K562 (cell line): ENCODE data around the gene PDE3A. TPM values are rescaled to one million over a fixed set of nuclear protein-coding genes. Genes with fewer than 3 reads are reported as not detected.

ENCODE experiments used
- ATAC-seq: fragments of 200-7000 bp; cut with Tn5 transposase; 3 replicates; pipeline ENCODE4 v1.9.1; 2020; ENCODE audit warnings: moderate library complexity
- BruUV-seq: library from RNA; stranded (reverse); fragments of 400-500 nt; replicated peaks from 2 replicates; lab custom pipeline; 2021; lab: Mats Ljungman, UMichigan
- CTCF ChIA-PET: fragments of 300-600 bp; formaldehyde crosslinking; extraction: SDS; loops from one replicate; lab custom pipeline; 2021; ENCODE audit warnings: low intra/inter-chr PET ratio; lab: Yijun Ruan, JAX
- POLR2A ChIA-PET: fragments of 300-600, 350-650 bp; sonication (Branson Sonifier 250); formaldehyde crosslinking; extraction: SDS; loops from one replicate; lab custom pipeline; 2021; ENCODE audit warnings: antibody characterized with exemption, inconsistent platforms; lab: Yijun Ruan, JAX
- DNase-seq, 4 experiments: peaks; one replicate each; pipeline versions ENCODE4 v3.0.0 to v3.0.0-alpha.2; 2011 to 2018; ENCODE audit warnings: low spot score in 3 of 4, mixed read lengths in 3 of 4; ENCODE audit errors: extremely low read depth in 1 of 4
- FAIRE-seq: peaks from 2 replicates; lab custom pipeline; 2011; peaks lifted over from hg19 to GRCh38; lab: Jason Lieb, UNC
- H2AFZ ChIP-seq: 2 replicates; pipeline ENCODE4 v1.6.0; 2011; ENCODE audit warnings: low read depth, low read length, control low read depth, inconsistent platforms
- H3K27ac ChIP-seq: fragments of 200-600 bp; 3 replicates; pipeline ENCODE4 v1.8.0; 2011; ENCODE audit warnings: low read depth, mild to moderate bottlenecking, control low read depth, inconsistent platforms, low read length, moderate library complexity, mixed read lengths; ENCODE audit errors: extremely low read depth
- H3K27me3 ChIP-seq, 2 experiments: fragments of 300-600 bp in 1 of 2; 2 replicates in 1 of 2; 3 replicates in 1 of 2; pipeline versions ENCODE4 v1.6.0 to v1.8.0; 2011; ENCODE audit warnings: inconsistent platforms in 2 of 2, low read length in 2 of 2, mild to moderate bottlenecking in 1 of 2, mixed read lengths in 1 of 2, moderate library complexity in 1 of 2; ENCODE audit not compliant: control insufficient read depth in 2 of 2, insufficient read depth in 2 of 2
- H3K36me3 ChIP-seq: fragments of 300-600 bp; 3 replicates; pipeline ENCODE4 v1.8.0; 2011; ENCODE audit warnings: mild to moderate bottlenecking, low read length, inconsistent platforms; ENCODE audit not compliant: control insufficient read depth, insufficient read depth
- H3K4me1 ChIP-seq, 2 experiments: fragments of 200-600 bp in 1 of 2; replicated peaks in 1 of 2; 2 replicates in 1 of 2; 3 replicates in 1 of 2; pipeline versions ENCODE4 v1.5.1 to v1.8.0; 2011; ENCODE audit warnings: inconsistent platforms in 2 of 2, low read length in 2 of 2, mild to moderate bottlenecking in 1 of 2, mixed read lengths in 1 of 2, moderate library complexity in 1 of 2; ENCODE audit not compliant: control insufficient read depth in 2 of 2, insufficient read depth in 2 of 2
- H3K4me2 ChIP-seq: 2 replicates; pipeline ENCODE4 v1.6.1; 2011; ENCODE audit warnings: low read length, control low read depth, inconsistent platforms, mixed read lengths; ENCODE audit not compliant: insufficient read depth
- H3K4me3 ChIP-seq: fragments of 200-600 bp; sonication (generic), shearing (Covaris generic); 2 replicates; pipeline ENCODE4 v1.5.1; 2016; ENCODE audit warnings: control low read depth, inconsistent platforms
- H3K79me2 ChIP-seq: fragments of 200-600 bp; 3 replicates; pipeline ENCODE4 v1.8.0; 2011; ENCODE audit warnings: low read length, inconsistent platforms; ENCODE audit not compliant: control insufficient read depth, insufficient read depth
- H3K9ac ChIP-seq, 2 experiments: 2 replicates each; pipeline versions ENCODE4 v1.6.0 to v1.6.1; 2011; ENCODE audit warnings: low read depth in 2 of 2, low read length in 2 of 2, control low read depth in 1 of 2, inconsistent platforms in 1 of 2, mild to moderate bottlenecking in 1 of 2, mixed read lengths in 1 of 2; ENCODE audit not compliant: insufficient read depth in 1 of 2
- H3K9me1 ChIP-seq: one replicate; pipeline ENCODE4 v1.6.0; 2011; ENCODE audit warnings: inconsistent platforms, mild to moderate bottlenecking, low read length, moderate library complexity; ENCODE audit not compliant: control insufficient read depth, insufficient read depth
- H3K9me3 ChIP-seq: replicated peaks from 2 replicates; pipeline ENCODE4 v1.5.1; 2011; ENCODE audit warnings: low read depth, low read length, inconsistent platforms; ENCODE audit not compliant: control insufficient read depth, insufficient read depth
- H4K20me1 ChIP-seq: replicated peaks from 2 replicates; pipeline ENCODE4 v1.6.1; 2011; ENCODE audit warnings: low read length, inconsistent platforms, mixed read lengths; ENCODE audit not compliant: control insufficient read depth, insufficient read depth
- BCOR ChIP-seq: fragments of 450-650 bp; IDR thresholded peaks from 2 replicates; pipeline ENCODE4 v1.6.1; 2016
- CEBPB ChIP-seq: fragments of 450-650 bp; IDR thresholded peaks from 2 replicates; pipeline ENCODE4 v1.6.1; 2016; ENCODE audit warnings: missing genetic modification characterization, missing compliant biosample characterization
- HLTF ChIP-seq: fragments of 450-650 bp; IDR thresholded peaks from 2 replicates; pipeline ENCODE4 v1.6.1; 2016
- OTX1 ChIP-seq: fragments of 450-650 bp; formaldehyde crosslinking; IDR thresholded peaks from 2 replicates; pipeline ENCODE4 v1.4.0; 2022; ENCODE audit warnings: mild to moderate bottlenecking
- PCBP1 ChIP-seq: fragments of 200-400 bp; formaldehyde crosslinking; IDR thresholded peaks from 2 replicates; pipeline ENCODE4 v1.6.1; 2018; ENCODE audit warnings: mild to moderate bottlenecking, low read depth, low read length; ENCODE audit not compliant: poor library complexity, severe bottlenecking
- RFX5 ChIP-seq: IDR thresholded peaks from 2 replicates; pipeline ENCODE4 v1.6.1; 2011; ENCODE audit warnings: low read depth, mild to moderate bottlenecking, improper control_type of control experiment, low read length
- SIN3B ChIP-seq: fragments of 450-650 bp; IDR thresholded peaks from 2 replicates; pipeline ENCODE4 v1.6.1; 2017; ENCODE audit warnings: low read depth, mild to moderate bottlenecking, moderate library complexity
- STAG1 ChIP-seq: sonication (generic); formaldehyde crosslinking; IDR thresholded peaks from 2 replicates; pipeline ENCODE4 v1.5.0; 2020; ENCODE audit warnings: missing genetic modification reagents, borderline replicate concordance
- TBL1XR1 ChIP-seq, 2 experiments: IDR thresholded peaks; 2 replicates each; pipeline ENCODE4 v1.6.1; 2012; ENCODE audit warnings: improper control_type of control experiment in 2 of 2, low read length in 2 of 2, mild to moderate bottlenecking in 1 of 2
- ZNF140 ChIP-seq: fragments of 250-450 bp; sonication (Bioruptor Pico); IDR thresholded peaks from 2 replicates; pipeline ENCODE4 v1.8.0; 2021; ENCODE audit warnings: moderate library complexity, mild to moderate bottlenecking, inconsistent platforms
- ZNF184 ChIP-seq: sonication (generic); formaldehyde crosslinking; IDR thresholded peaks from 2 replicates; pipeline ENCODE4 v1.5.0; 2020; ENCODE audit warnings: missing genetic modification reagents
- ZNF668 ChIP-seq: fragments of 250-450 bp; sonication (Bioruptor Pico); IDR thresholded peaks from 2 replicates; pipeline ENCODE4 v1.8.0; 2022; ENCODE audit warnings: mild to moderate bottlenecking, inconsistent platforms
- ZNF77 ChIP-seq: fragments of 250-450 bp; sonication (Bioruptor Pico); IDR thresholded peaks from 2 replicates; pipeline ENCODE4 v1.5.0; 2020
- WGBS: fragments of 100-300 bp; shearing (Covaris generic); methylation state at CpG from one replicate; pipeline ENCODE4 v1.1.6; 2016; ENCODE audit warnings: low coverage, mixed read lengths; ENCODE audit not compliant: insufficient coverage; ENCODE audit errors: missing lambda C conversion rate; 5-methylcytosine and 5-hydroxymethylcytosine counted together
- in situ Hi-C: fragments of 300-500 bp; cut with MboI; formaldehyde crosslinking; loops from 4 replicates; pipeline ENCODE4 v1.15.0; 2018; ENCODE audit warnings: inconsistent platforms, mixed read lengths
- intact Hi-C: fragments of 100-400 bp; cut with micrococcal nuclease; formaldehyde crosslinking; loops from 2 replicates; pipeline ENCODE4 v1.14.2; 2022
- polyA plus RNA-seq, 8 experiments: library from polyadenylated mRNA; depleted of rRNA in 4 of 8; stranded (reverse) in 5 of 8; unstranded in 3 of 8; fragments of >200 nt; fragmentation: Nextera tagmentation in 2 of 8; fragmentation: Illumina TruSeq in 1 of 8; extraction: Ambion mirVana in 2 of 8; extraction: Trizol in 1 of 8; gene quantifications; 2 replicates each; pipeline versions ENCODE4 v1.2.1 to v1.2.3, GENCODE V29; 2011 to 2014; ENCODE audit warnings: inconsistent platforms in 1 of 8, missing spikeins in 1 of 8
- total RNA-seq, 7 experiments: library from RNA; depleted of rRNA in 6 of 7; stranded (reverse); fragments of >200 nt in 6 of 7; fragmentation: Illumina TruSeq in 2 of 7; extraction: Trizol in 2 of 7; gene quantifications; 2 replicates each; pipeline versions ENCODE4 v1.2.1 to v1.2.3, GENCODE V29; 2011 to 2021; ENCODE audit warnings: low replicate concordance in 1 of 7
- TF ChIP-seq, protein P1 (sequence below): fragments of 250-450 bp; sonication (Bioruptor Pico); IDR thresholded peaks from 2 replicates; pipeline ENCODE4 v1.5.0; 2021; ENCODE audit warnings: mild to moderate bottlenecking, borderline replicate concordance
- TF ChIP-seq, protein P2 (sequence below), 2 experiments: IDR thresholded peaks in 1 of 2; conservative IDR thresholded peaks in 1 of 2; 2 replicates each; pipeline ENCODE4 v1.6.1; 2016; ENCODE audit warnings: low read depth in 2 of 2, mild to moderate bottlenecking in 1 of 2, missing compliant biosample characterization in 1 of 2, missing genetic modification characterization in 1 of 2, moderate library complexity in 1 of 2

PDE3A gene
- total and polyA plus RNA-seq, 9 of the 15 experiments (the other 6 are each of a cell fraction or from before 2014, with no cell fraction given), result 0.02 TPM; not detected in 8

DNA sequence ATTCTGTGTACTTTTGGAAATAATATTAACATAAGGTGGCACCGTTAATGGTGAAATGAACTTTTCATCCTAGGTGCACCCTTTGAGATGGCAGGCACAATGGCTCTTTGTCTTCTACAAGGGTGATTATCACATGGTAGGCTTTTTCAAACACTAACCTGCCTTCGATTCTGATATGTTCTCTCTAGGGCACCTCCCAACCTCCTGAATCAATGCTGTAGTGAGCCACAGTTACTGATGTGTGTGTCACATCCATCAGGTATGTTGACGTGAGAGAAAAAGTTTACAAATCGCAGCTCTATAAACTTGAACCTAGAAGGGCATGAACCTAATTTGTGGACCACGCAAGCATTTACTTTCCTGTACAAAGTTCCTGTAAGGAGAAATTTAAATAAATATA, 25.4 kb downstream of the PDE3A start:
- CTCF ChIA-PET, result no interaction called here
- intact Hi-C loops, result no loop called here
- WGBS, result 0% methylated on average over 5 of the region's 5 CpGs

More for the DNA sequence above, 25.4 kb downstream of the PDE3A start:
- Histone ChIP-seq H4K20me1 (no peaks in the 10 kb centered on the region), H3K9ac (no peak overlapping the region), H3K36me3 (no peaks in the 10 kb centered on the region), H3K4me3 (no peak overlapping the region), H3K9me1 (no peaks in the 10 kb centered on the region), H3K9me3 (no peaks in the 10 kb centered on the region), H3K4me2 (no peak overlapping the region), H3K27me3 (no peaks in the 10 kb centered on the region), H3K79me2 (no peaks in the 10 kb centered on the region), H3K27ac (no peak overlapping the region), H3K4me1 (no peaks in the 10 kb centered on the region), H2AFZ (no peak overlapping the region)
- in situ Hi-C loops, result no loop called here
- no TSS peak for BruUV-seq
- POLR2A ChIA-PET, result no interaction called here
- DNase-seq (no peak), ATAC-seq (no peak), FAIRE-seq (no peak)
- TF ChIP-seq TBL1XR1 (IDR thresholded peaks at IDR 0.05; ENCODE audit: low read length in 2 of 2) (no peak), RFX5 (no peak), ZNF668 (CRISPR knock-in tag) (no peak), PCBP1 (no peak), OTX1 (CRISPR knock-in tag) (no peak), CEBPB (no peak), ZNF184 (CRISPR knock-in tag) (no peak), ZNF77 (CRISPR knock-in tag) (no peak), BCOR (no peak), HLTF (no peak), ZNF140 (CRISPR knock-in tag) (no peak), STAG1 (CRISPR knock-in tag) (no peak), SIN3B (no peak)
- TF ChIP-seq, protein P1, sequence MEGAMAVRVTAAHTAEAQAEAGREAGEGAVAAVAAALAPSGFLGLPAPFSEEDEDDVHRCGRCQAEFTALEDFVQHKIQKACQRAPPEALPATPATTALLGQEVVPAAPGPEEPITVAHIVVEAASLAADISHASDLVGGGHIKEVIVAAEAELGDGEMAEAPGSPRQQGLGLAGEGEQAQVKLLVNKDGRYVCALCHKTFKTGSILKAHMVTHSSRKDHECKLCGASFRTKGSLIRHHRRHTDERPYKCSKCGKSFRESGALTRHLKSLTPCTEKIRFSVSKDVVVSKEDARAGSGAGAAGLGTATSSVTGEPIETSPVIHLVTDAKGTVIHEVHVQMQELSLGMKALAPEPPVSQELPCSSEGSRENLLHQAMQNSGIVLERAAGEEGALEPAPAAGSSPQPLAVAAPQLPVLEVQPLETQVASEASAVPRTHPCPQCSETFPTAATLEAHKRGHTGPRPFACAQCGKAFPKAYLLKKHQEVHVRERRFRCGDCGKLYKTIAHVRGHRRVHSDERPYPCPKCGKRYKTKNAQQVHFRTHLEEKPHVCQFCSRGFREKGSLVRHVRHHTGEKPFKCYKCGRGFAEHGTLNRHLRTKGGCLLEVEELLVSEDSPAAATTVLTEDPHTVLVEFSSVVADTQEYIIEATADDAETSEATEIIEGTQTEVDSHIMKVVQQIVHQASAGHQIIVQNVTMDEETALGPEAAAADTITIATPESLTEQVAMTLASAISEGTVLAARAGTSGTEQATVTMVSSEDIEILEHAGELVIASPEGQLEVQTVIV (CRISPR knock-in tag), result no peak
- TF ChIP-seq, protein P2, sequence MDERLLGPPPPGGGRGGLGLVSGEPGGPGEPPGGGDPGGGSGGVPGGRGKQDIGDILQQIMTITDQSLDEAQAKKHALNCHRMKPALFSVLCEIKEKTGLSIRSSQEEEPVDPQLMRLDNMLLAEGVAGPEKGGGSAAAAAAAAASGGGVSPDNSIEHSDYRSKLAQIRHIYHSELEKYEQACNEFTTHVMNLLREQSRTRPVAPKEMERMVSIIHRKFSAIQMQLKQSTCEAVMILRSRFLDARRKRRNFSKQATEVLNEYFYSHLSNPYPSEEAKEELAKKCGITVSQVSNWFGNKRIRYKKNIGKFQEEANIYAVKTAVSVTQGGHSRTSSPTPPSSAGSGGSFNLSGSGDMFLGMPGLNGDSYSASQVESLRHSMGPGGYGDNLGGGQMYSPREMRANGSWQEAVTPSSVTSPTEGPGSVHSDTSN (CRISPR knock-in tag; IDR thresholded peaks at IDR 0.05; ENCODE audit: low read depth), result no peak
- TF ChIP-seq, protein P2 (tag; conservative IDR thresholded peaks at IDR 0.05; ENCODE audit: low read depth), result no peak
